ENCODE results near the gene ADCY3.
"Not testable (repeated sequence)": the region's sequence is repeated elsewhere in the genome, so short reads cannot be mapped to it uniquely, and the experiment has no call there.

The ADCY3 gene

DNA sequence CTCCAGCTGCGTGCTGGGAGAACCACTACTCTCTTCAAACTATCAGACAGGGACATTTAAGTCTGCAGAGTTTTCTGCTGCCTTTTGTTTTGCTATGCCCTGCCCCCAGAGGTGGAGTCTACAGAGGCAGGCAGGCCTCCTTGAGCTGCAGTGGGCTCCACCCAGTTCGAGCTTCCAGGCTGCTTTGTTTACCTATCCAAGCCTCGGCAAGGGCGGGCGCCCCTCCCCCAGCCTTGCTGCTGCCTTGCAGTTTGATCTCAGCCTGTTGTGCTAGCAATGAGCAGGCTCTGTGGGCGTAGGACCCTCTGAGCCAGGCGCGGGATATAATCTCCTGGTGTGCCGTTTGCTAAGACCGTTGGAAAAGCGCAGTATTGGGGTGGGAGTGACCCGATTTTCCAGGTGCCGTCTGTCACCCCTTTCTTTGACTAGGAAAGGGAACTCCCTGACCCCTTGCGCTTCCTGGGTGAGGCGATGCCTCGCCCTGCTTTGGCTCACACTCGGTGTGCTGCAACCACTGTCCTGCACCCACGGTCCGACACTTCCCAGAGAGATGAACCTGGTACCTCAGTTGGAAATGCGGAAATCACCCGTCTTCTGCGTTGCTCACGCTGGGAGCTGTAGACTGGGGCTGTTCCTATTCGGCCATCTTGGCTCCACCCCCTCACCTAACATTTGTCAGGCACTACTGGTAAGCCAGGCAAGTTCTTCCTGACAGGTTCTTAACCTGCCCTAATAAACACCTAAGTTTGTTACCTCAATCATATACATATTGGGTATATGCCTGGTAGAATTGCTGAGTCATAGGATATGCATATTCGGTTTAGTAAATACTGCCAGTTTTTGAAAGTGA lies 114.0 kb downstream of the ADCY3 start:
- not testable (repeated sequence) for FAIRE-seq

DNA sequence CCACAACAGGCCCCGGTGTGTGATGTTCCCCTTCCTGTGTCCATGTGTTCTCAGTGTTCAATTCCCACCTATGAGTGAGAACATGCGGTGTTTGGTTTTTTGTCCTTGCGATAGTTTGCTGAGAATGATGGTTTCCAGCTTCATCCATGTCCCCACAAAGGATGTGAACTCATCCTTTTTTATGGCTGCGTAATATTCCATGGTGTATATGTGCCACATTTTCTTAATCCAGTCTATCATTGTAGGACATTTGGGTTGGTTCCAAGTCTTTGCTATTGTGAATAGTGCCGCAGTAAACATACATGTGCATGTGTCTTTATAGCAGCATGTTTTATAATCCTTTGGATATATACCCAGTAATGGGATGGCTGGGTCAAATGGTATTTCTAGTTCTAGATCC lies 119.5 kb downstream of the ADCY3 start:
- FAIRE-seq, result not testable (repeated sequence)

DNA sequence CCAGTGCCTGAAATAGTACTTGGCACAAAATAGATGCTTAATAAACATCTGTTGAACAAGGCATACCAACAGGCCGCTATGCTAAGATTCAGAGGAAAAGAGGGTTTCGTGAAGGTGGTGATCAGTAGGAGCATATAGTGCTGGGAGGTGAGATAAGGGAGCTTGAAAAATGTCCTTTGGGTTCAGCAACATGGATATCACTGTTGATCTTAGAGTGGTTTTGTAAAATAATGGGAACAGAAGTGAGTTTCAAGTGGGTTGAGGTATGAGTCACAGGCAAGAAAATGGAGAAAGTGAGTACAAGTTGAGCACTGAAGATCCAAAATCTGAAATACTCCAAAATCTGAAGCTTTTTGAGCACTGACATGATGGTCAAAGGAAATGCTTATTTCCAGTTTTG lies 122.4 kb downstream of the ADCY3 start:
- no peak for FAIRE-seq

DNA sequence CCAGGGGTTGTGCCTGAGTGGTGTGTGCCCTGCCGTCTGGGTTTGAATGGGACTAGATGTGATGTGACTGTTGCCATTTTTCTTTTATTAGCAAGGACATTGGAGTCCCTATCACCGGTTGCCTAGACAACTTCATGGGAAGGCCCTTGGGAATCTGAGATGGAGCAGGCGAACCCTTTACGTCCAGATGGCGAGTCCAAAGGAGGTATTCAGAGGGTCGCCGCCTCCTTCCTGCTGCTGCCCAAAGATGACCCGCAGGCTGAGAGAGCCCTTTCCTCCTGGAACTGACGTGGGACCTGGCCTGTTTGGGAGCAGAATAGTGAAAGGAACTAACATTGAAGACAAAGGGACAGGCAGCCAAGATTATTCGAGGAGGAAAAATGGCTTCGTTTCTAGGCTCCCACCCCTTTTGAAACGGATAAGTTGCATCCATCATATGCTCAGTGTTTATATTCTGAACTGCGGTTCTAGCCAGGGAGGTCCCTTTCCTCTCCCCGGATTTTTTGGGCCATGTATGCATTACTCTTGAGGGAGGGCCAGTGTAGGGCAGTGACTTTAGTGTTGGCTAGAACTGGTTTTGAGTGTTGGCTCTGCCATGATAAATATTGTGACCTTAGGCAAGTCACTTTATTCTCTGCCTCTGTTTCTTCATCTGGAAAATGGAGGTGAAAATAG lies 126.1 kb downstream of the ADCY3 start:
- FAIRE-seq, result no peak

DNA sequence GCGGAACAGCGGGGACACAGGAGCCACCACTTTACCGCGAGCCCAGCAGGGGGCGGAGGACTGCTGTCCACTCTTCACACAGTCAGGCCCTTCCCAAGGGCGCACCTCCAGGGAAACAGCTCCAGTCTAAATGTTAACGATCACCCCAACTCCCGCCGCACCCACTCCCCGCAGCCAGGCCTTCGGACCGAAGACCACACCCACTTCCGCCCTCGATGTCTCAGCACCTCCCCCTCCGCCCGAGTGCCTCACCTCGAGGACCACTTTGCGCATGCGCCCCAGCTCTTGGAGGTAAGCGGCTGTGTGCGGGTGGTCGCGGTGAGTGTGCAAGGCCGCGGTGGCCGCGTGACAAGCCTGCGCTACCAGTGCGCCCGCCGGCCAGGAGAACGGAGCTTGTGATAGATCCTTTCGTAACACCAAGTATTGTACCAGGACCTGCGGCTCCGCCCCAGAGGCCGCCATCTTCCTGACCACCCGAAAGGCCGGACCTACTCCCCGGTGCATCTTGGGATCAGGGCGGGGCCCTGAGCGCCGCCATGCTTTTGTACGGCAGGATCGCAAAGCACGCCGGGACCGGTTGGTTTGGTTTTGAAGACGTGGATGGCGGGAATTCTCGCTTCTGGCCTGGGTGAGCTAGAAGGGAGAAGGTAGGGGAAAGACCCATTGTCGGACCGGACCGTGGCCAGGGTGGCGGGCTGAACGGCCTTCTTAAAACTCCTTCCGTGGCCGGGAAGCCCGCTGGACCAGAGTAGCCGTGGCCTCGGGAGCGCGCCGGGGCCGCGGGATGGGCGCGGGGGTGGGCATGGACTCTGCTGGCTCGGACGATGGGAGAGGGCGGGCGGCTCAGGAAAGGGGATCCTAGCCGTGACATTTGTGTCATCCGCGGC lies 126.9 kb downstream of the ADCY3 start, which contains the start of the genes CENPO and PTRHD1:
Gene CENPO (plus strand): TSS at position 552 of the 887 bp plus-strand sequence. CDS start 495 bp downstream, outside the sequence.
Gene PTRHD1 (minus strand): TSS at position 518 of the 887 bp plus-strand sequence. CDS start 14 bp downstream, at position 504.
- FAIRE-seq, result no peak

DNA sequence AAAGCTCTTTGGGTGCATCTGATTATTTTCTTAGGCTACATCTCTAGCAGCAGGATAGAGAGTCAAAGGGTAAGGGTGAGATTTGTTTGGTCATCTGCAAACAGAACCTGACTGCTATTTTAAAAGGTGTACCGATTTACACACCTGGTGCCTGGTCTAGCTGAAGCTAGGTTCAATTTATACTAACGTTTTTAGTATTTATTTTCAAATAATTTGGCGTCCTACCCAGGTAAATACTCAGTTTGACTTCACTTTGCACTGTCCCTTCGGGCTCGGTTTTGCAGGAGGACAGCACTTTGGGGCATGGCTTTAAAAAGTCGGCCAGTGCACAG lies 127.5 kb downstream of the ADCY3 start:
- no peak for FAIRE-seq

DNA sequence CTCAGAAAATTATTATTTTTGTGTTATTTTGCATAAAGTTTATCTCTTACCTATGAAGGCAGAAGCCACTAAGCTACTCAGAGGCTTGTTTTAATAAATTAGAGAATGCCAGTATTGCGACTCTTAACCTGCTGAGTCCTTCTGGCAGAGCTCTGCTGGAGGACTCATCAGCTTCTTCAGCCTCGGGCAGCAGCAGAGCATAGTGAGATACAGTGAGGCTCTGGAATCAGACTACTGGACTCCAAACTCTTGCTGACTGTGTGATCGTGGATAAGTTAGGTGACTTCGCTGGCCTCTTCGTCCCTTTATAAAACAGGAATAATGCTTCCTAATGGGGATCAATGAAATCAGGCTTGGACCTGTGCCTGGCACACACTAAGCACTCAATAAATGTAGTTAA lies 128.6 kb downstream of the ADCY3 start:
- no peak for FAIRE-seq

DNA sequence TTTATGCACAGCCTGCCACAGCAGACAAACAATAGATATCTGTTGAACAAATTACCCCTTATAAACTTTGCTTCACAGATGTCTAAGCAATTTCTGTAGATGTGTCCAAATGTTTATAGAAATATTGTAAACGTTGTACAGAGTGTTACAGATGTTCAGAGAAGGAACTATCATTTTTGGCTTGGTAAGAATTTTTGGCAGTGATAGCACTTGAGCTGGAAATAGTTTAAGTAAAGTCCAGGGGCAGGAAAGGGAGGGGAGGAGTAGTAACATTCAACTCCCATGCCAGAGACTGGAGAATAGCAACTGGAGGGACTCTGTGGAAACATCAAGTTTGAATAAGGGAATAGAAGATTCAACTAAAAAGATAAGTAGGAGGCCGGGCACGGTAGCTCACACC lies 131.2 kb downstream of the ADCY3 start:
- FAIRE-seq, result no peak

DNA sequence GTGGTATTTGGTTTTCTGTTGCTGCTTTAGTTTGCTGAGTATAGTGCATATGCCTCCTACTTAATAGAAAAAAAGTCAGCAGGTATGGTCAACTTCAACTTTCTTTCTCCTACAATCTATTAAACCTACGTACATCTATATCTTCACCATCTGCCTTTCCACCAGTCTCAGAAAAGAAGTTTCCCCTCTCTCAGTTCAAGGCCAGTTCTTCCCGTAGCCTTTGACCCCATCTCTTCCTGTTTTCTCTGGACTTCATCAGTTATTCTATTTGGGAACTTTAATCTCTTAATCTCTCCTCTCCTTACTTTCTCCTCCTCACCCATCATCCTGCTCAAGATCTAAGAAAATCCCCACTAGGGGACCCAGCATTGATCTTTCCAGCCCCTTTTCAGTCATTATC lies 132.5 kb downstream of the ADCY3 start:
- no peak for FAIRE-seq

DNA sequence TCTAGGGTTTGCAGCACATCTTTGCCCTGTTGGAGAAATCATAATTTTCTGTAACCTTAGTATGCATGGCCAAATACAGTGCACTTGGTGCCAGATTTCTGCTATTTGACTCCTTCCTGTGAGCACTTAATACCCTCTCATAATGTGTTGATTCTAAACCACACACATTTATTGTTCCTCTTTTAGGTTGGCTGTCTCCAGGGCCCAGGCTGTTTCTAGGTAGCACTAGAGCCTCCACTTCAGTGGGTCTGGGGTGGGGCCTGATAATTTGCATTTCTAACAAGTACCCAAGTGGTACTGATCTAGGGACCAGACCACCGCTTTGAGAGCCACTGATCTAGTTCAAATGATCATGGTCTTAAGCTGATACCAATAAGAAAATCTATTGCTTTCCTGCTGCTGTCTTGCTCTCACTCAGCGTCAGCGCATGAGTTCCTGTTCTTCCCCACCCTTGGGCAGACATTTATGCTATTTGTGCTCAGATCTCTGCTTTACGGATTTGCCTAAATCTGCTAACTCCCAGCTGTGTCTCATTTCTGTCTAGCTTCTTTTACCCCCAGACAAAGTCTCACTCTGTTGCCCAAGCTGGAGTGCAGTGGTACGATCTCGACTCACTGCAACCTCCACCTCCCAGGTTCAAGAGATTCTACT lies 134.2 kb downstream of the ADCY3 start:
- FAIRE-seq, result no peak

DNA sequence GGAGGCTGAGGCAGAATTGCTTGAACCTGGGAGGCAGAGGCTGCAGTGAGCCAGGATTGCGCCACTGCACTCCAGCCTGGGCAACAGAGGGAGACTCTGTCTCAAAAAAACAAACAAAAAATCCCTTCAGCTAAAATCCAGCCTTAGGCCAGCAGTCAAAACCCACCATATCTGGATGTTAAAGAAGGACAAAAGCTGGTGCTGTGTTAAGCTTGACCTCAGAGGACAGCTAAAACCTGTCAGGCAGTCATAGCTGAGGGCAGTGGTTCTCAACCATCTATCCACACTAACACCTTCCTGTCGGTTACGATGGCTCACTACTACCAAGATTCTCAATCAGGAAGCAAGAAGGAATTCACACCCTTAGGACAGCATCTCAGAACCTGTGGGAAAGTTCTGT lies 136.4 kb downstream of the ADCY3 start:
- FAIRE-seq, result no peak

DNA sequence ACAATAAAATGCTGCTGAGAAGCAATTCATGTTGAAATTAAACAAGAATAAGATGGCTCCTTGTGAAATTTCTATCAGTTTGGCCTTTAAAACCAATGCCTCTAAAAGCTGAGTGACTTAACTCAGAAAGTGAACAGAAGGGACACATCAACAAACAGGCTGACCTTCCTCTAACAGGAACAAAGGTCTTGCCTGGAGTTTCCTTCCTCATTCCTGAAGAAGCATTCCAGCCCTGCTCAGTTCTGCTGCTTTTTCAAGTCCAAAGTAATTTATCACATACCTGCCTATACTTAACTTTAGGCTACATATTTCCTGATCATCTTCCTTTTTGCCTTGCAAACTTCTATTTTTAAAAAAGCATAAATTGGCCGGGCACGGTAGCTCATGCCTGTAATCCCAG lies 140.9 kb downstream of the ADCY3 start:
- FAIRE-seq, result no peak

DNA sequence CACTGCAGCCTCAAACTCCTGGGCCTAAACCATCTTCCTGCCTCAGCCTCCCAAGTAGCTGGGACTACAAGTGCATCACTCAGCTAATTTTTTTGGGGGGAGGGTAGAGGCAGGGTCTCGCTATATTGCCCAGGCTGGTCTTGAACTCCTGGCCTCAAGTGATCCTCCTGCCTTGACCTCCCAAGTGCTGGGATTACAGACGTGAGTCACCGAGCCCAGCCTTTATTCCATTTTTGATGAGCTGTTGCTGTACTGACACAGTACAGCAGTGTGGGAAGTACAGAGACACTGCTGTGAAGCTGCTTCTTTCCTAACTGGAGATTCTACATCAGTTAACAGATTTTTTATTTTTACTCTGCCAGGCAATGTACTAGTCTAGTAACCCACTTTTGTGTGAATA lies 145.7 kb downstream of the ADCY3 start:
- FAIRE-seq, result no peak

DNA sequence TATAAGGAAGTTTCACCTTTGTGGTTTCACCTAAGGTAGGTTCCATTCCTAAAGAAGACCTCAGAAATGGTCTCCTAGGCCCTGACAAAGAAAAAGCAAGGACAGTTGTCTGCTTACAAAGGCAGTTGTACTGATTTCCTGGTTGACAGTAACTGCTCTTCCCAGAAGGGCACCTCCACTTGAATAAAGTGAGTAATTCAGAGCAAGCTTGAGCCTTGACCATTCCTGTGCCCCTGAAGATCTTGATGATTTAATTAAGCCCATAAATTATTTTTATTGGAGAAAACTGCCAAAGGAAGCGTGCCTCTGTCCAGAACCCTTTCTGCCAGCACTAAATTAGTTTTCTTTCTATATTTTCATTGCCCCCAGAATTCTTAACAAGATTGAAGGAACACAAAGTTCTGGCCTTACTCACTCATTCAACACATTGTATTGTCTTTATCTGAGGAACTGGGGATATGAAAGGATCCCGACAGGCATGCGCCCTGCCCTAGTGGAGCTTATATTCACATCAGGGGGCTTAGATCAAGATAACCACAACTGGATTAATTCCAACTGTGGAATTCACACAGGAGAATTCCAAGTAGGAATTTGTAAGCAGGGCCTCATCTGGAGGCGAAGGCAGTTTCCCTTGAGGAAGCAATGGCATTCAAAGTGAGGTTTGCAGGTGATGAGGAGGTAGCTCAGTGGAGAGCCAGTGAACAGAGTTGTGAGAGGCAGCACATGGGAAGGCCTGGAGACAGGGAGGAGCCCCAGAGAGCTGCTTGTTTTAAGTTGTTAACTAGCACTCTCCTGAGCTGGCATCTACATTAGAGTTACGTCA lies 148.1 kb downstream of the ADCY3 start:
- no peak for FAIRE-seq

DNA sequence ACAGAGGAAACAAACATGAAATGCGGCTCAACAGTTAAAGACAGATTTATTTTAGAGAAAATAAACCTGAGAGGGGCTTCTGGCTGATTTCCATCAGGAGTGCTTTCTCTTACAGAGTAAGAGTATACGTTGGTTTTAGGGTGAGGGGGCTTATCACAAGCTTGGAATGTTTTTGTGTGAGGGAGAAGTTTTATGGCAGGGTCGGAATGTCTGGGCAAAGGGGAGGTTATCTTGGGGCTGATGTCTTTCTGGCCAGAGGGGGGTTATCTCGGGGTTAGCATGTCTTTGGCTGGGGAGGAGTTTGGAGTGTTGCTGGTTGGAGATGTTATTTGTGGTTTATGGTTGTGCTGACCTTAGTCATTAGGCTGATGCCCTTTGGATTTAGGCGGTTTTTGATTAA lies 149.0 kb downstream of the ADCY3 start:
- FAIRE-seq, result no peak
